ENCODE measurements around the gene MEGF11. TPM values are rescaled to one million over a fixed set of nuclear protein-coding genes. Genes with fewer than 3 reads are reported as not detected.
A peak's percentile ranks its signal among the peaks of the same experiment; 100 is the strongest.

The MEGF11 gene
- total RNA-seq, 1 experiment from 2014 or later = 0.09 TPM

DNA sequence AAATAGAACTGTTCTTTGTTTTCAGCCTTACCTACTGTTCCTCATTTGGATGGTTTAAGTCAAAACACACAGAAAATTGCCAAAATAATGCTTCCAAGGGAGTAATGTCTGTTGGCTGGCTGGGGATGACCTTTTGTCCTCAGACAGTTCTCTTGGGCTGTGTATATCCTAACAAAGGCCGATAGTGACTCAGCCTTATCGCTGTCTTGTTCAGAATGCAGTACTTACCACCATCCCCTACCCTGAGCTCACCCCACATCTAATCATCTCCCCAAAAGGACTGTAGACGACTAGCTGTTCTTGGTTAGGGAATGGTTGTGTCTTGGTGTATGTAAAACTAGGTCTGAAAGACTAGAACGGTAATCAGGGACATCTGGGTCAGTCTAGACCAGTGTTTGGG lies 349.2 kb downstream of the MEGF11 start:
- Mint-ChIP-seq H3K27me3 (ENCODE audit: insufficient read depth, unreplicated experiment) (no peaks in the 10 kb centered on the region), H3K36me3 (ENCODE audit: insufficient read depth, unreplicated experiment) (peaks cover 34% of the 10 kb centered on the region), H3K27ac (ENCODE audit: low read depth, unreplicated experiment) (no peak overlapping the region), H3K4me3 (ENCODE audit: unreplicated experiment) (no peak overlapping the region), H3K4me1 (ENCODE audit: insufficient read depth, unreplicated experiment) (peaks cover 15% of the 10 kb centered on the region), H3K9me3 (ENCODE audit: unreplicated experiment) (no peaks in the 10 kb centered on the region)
- no peak for DNase-seq (ENCODE audit: unreplicated experiment)
- ChIA-PET POLR2A (no interaction called here), CTCF (interaction anchor here (0.6 kb wide), 1 partner anchor 665 kb away, joined by 3 read pairs; no protein-coding TSS in a partner anchor)
- intact Hi-C loops (cut with micrococcal nuclease) = no loop called here
- BruUV-seq (replicated peaks) = no TSS peak
- TF ChIP-seq, protein P1, sequence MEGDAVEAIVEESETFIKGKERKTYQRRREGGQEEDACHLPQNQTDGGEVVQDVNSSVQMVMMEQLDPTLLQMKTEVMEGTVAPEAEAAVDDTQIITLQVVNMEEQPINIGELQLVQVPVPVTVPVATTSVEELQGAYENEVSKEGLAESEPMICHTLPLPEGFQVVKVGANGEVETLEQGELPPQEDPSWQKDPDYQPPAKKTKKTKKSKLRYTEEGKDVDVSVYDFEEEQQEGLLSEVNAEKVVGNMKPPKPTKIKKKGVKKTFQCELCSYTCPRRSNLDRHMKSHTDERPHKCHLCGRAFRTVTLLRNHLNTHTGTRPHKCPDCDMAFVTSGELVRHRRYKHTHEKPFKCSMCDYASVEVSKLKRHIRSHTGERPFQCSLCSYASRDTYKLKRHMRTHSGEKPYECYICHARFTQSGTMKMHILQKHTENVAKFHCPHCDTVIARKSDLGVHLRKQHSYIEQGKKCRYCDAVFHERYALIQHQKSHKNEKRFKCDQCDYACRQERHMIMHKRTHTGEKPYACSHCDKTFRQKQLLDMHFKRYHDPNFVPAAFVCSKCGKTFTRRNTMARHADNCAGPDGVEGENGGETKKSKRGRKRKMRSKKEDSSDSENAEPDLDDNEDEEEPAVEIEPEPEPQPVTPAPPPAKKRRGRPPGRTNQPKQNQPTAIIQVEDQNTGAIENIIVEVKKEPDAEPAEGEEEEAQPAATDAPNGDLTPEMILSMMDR (IDR thresholded peaks at IDR 0.05; ENCODE audit: unreplicated experiment) = no peak

DNA sequence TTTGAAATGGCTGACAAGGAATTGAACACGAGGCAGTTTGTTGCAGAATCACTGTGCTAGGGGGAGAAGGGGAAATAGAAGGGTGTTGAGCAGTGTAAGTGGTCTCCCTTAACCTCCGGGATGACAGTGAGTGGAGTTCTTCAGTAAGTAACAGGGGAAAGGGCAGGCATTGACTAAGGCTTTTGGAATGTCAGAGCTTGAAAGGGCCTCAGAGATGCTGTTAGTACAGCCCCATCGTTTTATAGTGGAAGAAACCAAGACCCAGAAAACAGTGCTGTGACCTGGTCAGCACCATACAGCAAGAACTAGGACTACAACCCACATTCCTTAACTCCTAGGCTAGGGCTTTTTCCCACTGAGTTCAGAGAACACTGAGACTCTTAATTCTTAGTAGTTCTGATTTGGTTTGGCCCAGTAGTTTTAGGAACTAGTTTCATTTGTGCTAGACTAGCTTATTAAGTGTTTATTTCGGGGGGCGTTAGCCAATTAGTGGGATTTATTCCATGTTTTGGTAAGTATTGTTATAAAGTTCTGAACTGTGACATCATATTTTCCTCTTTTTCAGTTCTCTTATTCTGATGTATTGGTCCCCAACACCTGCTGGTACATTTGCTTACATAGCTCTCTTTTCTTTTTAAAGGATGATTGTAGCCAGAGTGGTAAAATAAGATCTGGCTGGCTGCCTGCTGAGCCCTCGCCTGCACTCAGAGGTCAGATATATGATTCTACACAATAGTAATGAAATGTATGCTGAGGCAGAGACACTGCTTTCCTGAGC lies 350.1 kb downstream of the MEGF11 start:
- CTCF ChIA-PET = no interaction called here
- Mint-ChIP-seq H3K9me3 (ENCODE audit: unreplicated experiment) (no peaks in the 10 kb centered on the region), H3K27ac (ENCODE audit: low read depth, unreplicated experiment) (peak overlapping the region; percentile 72), H3K36me3 (ENCODE audit: insufficient read depth, unreplicated experiment) (peaks cover 35% of the 10 kb centered on the region), H3K4me3 (ENCODE audit: unreplicated experiment) (no peak overlapping the region), H3K27me3 (ENCODE audit: insufficient read depth, unreplicated experiment) (no peaks in the 10 kb centered on the region), H3K4me1 (ENCODE audit: insufficient read depth, unreplicated experiment) (peaks cover 15% of the 10 kb centered on the region)
- TF ChIP-seq, protein P1 (IDR thresholded peaks at IDR 0.05; ENCODE audit: unreplicated experiment) = no peak
- intact Hi-C loops (cut with micrococcal nuclease) = no loop called here
- no peak for DNase-seq (ENCODE audit: unreplicated experiment)
- BruUV-seq (replicated peaks) = no TSS peak
- POLR2A ChIA-PET = interaction anchor here (0.6 kb wide), 1 partner anchor 217 kb away, joined by 3 read pairs; no protein-coding TSS in a partner anchor

DNA sequence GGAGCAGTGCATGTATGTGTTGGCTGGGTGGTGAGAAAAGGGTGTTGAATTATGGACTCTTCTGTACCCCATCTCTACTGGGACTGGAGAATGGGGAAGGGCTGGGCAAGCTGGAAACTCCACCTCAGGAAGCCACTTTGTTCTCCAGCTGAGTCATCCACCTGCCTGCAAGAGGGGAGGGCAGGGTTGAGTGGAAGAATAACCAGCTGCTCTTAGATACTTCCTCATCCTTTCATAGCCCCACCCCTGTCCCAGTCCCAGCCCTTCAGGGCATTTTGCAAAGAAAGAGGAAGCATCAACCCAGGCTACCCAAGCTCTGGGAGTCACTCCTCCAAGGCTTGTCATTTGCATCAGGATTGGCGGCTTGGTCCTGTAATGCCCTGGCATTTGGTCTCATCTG lies 351.2 kb downstream of the MEGF11 start:
- peaks cover 36% of the 10 kb centered on the region for H3K36me3 Mint-ChIP-seq (ENCODE audit: insufficient read depth, unreplicated experiment)
- no peak overlapping the region for H3K27ac Mint-ChIP-seq (ENCODE audit: low read depth, unreplicated experiment)
- no peaks in the 10 kb centered on the region for H3K9me3 Mint-ChIP-seq (ENCODE audit: unreplicated experiment)
- TF ChIP-seq, protein P1 (IDR thresholded peaks at IDR 0.05; ENCODE audit: unreplicated experiment) = no peak
- BruUV-seq (replicated peaks) = no TSS peak
- intact Hi-C loops (cut with micrococcal nuclease) = no loop called here
- H3K4me1 Mint-ChIP-seq (ENCODE audit: insufficient read depth, unreplicated experiment) = peaks cover 15% of the 10 kb centered on the region
- peak; percentile 85 for DNase-seq (ENCODE audit: unreplicated experiment)
- no peaks in the 10 kb centered on the region for H3K27me3 Mint-ChIP-seq (ENCODE audit: insufficient read depth, unreplicated experiment)
- ChIA-PET POLR2A (interaction anchor here (0.6 to 1.6 kb wide), 8 partner anchors 9 to 292 kb away, joined by 3 to 8 read pairs (median 3); no protein-coding TSS in a partner anchor), CTCF (no interaction called here)
- no peak overlapping the region for H3K4me3 Mint-ChIP-seq (ENCODE audit: unreplicated experiment)

DNA sequence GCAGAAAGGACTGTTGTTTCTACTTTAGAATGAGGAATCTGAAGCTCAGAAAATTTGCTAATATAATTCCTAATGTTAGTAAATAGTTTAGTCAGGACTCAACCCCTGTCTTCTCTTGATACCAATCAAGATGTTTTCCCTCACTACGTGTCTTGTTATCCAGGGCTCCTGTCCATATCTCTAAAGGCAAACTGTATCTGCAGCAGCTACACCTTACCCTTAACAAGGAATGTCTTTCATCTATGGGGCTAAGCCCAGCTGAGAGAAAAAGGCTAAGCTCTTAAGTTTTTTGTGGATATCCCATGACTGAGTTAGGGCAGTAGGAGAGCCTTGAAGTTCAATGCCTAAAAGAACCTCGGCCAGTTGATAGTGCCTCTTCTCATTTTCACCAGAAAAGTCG lies 351.7 kb downstream of the MEGF11 start:
- intact Hi-C loops (cut with micrococcal nuclease) = no loop called here
- peaks cover 15% of the 10 kb centered on the region for H3K4me1 Mint-ChIP-seq (ENCODE audit: insufficient read depth, unreplicated experiment)
- TF ChIP-seq, protein P1 (IDR thresholded peaks at IDR 0.05; ENCODE audit: unreplicated experiment) = no peak
- peaks cover 36% of the 10 kb centered on the region for H3K36me3 Mint-ChIP-seq (ENCODE audit: insufficient read depth, unreplicated experiment)
- no peaks in the 10 kb centered on the region for H3K9me3 Mint-ChIP-seq (ENCODE audit: unreplicated experiment)
- BruUV-seq (replicated peaks) = no TSS peak
- no peaks in the 10 kb centered on the region for H3K27me3 Mint-ChIP-seq (ENCODE audit: insufficient read depth, unreplicated experiment)
- no peak overlapping the region for H3K4me3 Mint-ChIP-seq (ENCODE audit: unreplicated experiment)
- POLR2A ChIA-PET = interaction anchor here (0.6 to 1.6 kb wide), 6 partner anchors 8 to 291 kb away, joined by 3 to 8 read pairs (median 3); no protein-coding TSS in a partner anchor
- DNase-seq (ENCODE audit: unreplicated experiment) = no peak
- CTCF ChIA-PET = no interaction called here
- no peak overlapping the region for H3K27ac Mint-ChIP-seq (ENCODE audit: low read depth, unreplicated experiment)
